SK-N-SH (cell line): ENCODE data around the gene AGPAT3.

Experiments used
- EP300 ChIP-seq, 2 experiments: IDR thresholded peaks; 2 replicates each; pipeline versions ENCODE4 v1.4.0 to v1.6.1; 2012; ENCODE audit warnings: borderline replicate concordance in 1 of 2, low read depth in 1 of 2, low read length in 1 of 2
- JUND ChIP-seq: IDR thresholded peaks from 2 replicates; pipeline ENCODE4 v1.4.0; 2012
- TAF1 ChIP-seq: IDR thresholded peaks from 2 replicates; pipeline ENCODE4 v1.6.1; 2012; ENCODE audit warnings: low read depth, mild to moderate bottlenecking, low read length, moderate library complexity, borderline replicate concordance
- TEAD4 ChIP-seq: IDR thresholded peaks from 2 replicates; pipeline ENCODE4 v1.4.0; 2012; ENCODE audit warnings: mild to moderate bottlenecking, borderline replicate concordance; ENCODE audit not compliant: insufficient read depth
- TF ChIP-seq, protein P1 (sequence below): fragments of 200-600 bp; sonication (generic); IDR thresholded peaks from 2 replicates; pipeline ENCODE4 v1.6.1; 2017; ENCODE audit warnings: antibody characterized with exemption, mild to moderate bottlenecking, moderate library complexity
- TF ChIP-seq, protein P2 (sequence below): IDR thresholded peaks from 2 replicates; pipeline ENCODE4 v1.6.1; 2012; ENCODE audit warnings: mild to moderate bottlenecking, low read depth, low read length, moderate library complexity

DNA sequence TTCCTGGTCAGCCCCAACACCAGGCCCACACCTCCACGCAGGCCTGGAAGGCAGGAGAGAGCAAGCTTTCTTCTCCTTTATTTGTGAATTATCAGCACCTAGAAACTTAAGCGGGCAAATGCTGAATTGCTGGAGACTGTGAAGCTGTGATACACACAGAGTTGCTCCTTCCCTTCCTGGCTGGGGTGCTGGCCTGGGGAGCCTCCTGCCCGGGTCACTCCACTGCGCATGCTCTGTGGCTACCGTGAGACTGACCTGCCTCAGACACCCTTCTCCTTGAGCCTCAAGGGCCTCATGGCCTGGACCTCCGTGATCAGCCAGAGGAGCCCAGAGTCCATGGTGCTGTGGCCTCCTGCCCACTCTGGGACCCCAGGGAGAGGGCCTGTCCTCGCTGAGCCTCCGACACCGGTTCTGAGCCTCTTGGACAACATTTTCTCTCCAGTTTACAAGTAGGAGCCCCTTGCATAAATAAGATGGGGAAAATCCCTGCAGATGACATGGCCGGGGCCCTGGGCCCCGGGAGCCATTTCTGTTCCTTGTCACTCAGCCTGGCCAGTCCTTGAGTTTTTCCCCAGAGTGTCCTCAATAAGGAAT is 18.0 kb downstream of the AGPAT3 start:
- TF ChIP-seq, protein P1, sequence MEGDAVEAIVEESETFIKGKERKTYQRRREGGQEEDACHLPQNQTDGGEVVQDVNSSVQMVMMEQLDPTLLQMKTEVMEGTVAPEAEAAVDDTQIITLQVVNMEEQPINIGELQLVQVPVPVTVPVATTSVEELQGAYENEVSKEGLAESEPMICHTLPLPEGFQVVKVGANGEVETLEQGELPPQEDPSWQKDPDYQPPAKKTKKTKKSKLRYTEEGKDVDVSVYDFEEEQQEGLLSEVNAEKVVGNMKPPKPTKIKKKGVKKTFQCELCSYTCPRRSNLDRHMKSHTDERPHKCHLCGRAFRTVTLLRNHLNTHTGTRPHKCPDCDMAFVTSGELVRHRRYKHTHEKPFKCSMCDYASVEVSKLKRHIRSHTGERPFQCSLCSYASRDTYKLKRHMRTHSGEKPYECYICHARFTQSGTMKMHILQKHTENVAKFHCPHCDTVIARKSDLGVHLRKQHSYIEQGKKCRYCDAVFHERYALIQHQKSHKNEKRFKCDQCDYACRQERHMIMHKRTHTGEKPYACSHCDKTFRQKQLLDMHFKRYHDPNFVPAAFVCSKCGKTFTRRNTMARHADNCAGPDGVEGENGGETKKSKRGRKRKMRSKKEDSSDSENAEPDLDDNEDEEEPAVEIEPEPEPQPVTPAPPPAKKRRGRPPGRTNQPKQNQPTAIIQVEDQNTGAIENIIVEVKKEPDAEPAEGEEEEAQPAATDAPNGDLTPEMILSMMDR: no peak
- no peak for TF ChIP-seq EP300 (IDR thresholded peaks at IDR 0.05; ENCODE audit: borderline replicate concordance in 1 of 2, low read depth in 1 of 2, low read length in 1 of 2)
- no peak for TF ChIP-seq TEAD4
- TF ChIP-seq TAF1: no peak
- TF ChIP-seq JUND: no peak
- TF ChIP-seq, protein P2, sequence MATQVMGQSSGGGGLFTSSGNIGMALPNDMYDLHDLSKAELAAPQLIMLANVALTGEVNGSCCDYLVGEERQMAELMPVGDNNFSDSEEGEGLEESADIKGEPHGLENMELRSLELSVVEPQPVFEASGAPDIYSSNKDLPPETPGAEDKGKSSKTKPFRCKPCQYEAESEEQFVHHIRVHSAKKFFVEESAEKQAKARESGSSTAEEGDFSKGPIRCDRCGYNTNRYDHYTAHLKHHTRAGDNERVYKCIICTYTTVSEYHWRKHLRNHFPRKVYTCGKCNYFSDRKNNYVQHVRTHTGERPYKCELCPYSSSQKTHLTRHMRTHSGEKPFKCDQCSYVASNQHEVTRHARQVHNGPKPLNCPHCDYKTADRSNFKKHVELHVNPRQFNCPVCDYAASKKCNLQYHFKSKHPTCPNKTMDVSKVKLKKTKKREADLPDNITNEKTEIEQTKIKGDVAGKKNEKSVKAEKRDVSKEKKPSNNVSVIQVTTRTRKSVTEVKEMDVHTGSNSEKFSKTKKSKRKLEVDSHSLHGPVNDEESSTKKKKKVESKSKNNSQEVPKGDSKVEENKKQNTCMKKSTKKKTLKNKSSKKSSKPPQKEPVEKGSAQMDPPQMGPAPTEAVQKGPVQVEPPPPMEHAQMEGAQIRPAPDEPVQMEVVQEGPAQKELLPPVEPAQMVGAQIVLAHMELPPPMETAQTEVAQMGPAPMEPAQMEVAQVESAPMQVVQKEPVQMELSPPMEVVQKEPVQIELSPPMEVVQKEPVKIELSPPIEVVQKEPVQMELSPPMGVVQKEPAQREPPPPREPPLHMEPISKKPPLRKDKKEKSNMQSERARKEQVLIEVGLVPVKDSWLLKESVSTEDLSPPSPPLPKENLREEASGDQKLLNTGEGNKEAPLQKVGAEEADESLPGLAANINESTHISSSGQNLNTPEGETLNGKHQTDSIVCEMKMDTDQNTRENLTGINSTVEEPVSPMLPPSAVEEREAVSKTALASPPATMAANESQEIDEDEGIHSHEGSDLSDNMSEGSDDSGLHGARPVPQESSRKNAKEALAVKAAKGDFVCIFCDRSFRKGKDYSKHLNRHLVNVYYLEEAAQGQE: no peak
